ENCODE measurements around the gene STX4.

STX4 gene

DNA sequence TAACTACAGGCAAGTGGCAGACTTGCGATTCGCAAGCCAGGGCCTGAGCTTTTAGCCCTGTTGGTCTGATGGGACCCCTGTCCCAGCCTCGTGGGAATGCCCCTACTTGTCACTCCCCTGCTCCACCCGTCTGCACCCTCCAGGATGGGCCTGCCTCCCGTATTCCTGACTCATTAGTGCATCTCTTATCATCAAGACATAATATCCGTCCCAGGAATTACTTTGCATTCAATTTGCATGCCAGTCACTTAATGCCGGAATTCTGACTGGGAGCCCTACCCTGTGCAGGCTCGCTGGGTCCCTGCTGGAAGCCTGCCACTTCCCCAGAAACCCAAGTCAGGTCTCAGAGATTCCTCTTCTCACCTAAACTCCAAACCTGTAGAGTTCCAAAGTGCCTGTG is 52.1 kb downstream of the STX4 start:
- no peak for DNase-seq

DNA sequence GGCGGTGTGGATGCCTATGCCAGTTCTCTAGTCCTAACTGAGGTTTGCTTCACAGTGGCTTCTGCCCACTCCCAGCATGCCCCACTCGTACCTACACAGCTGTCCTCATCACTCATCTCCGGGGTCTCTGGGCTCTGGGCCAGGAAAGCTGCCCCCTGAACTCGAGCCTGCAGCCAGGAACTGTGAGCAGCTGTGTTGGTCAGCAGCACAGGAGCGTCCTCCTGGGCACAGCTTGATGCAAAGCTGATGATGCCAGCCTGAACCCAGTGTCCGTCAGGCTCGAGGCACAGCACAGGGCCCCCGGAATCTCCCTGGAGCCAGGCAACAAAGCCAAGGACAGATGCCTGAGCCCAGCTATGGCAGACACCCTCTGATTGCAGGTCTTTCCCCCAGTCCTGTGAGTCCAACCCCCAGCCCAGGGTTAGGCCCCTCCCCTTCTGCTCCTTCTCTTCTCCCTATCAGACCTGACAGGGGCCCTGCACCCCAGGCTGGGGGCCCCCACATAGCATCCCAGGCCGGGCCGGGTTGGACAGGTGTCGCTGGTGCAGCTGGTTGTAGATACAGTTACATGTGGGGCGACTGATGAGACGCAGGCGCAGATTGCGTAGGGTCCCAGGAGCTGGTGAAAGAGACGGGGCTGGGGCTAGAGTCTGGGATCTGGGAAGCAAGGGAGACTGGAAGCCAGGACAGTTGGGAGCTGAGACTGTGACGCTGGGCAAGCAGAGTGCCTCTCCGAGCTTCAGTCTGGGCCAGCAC is 52.7 kb downstream of the STX4 start:
- no peak for DNase-seq

DNA sequence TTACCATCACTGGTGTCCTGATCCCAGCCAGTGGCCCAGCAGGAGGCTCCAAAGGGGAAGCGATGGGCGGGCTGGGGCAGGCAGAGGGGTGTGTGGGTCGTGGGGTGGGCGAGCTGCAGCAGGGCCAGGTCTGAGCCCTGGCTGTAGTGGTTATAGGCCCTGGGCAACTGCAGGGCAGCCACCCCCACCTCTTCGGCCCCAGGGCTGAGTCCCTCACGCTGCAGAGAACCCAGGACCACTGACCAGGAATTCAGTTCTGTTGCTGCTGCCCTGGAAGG is 53.2 kb downstream of the STX4 start:
- no peak for DNase-seq

DNA sequence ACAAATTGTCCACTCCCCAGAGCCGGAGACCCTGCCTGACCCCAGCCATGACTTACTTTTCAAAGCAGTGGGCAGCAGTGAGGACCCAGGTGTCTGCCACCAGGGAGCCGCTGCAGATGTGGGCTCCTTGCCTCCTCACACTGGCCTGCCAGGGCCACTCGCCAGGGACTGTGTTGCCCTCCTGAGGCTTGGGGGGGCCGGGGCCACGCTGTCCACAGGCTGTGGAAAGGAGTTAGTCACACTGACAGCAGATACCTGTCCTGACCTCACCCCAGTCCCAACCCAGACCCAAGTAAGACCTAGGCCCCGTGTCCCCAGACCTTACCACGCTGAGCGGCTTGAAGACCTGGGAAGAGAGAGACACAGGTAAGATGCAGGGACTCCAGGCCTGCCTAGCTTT is 54.1 kb downstream of the STX4 start:
- DNase-seq: no peak

DNA sequence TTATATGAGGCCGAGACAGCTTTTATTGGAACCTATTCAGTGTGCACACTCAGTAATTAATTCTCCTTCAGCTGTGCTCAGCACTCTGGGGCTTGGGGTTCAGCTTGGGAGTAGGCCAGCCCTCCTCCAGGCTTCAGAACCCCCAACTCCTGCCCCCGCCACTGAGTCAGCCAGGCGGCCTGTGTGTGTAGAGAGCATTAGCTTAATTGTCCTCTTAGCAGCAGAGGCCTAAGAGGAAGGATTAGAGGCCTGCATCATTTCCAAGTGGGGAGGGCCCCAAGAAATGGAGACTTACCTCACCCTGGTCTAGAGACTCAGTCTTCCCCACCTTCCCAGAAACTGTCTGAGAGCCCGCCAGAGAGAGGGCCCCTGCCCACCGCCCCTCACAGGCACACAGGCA is 54.6 kb downstream of the STX4 start:
- DNase-seq: no peak

DNA sequence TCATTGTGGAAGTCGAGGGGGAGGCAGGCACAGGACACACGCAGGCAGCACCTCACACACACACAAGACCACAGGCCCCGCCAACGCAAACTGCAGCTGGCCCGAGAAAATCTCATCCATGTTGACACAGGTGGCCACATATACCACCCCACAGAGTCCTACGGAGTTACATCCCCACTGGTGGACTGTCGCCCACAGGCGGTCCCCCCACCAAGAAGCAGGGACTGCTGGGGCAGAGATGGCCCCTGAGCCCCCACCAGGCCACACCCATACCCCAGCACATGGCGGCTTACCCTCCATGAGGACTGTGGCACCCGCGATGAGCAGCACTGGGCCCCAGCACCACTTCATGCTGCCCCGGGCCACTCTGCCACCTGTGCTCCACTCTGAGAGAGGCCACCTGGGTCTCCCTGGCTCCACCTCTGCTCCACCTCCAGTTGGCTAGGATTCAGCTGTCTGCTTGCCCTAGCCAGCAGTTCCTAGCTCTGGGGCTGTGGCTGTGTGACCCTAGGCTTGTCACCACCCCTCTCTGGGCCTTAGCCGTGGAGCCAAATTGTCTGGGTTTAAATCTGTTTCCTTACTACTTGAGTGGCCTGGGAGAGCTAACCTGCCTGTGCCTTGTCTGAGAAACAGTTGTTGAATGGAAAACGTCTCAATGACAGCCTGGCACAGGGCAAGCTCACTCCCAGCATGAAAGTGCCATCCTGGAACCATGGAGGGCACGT is 55.3 kb downstream of the STX4 start, which contains the start of gene PRSS53:
PRSS53 (minus strand) TSS at position 485 of the 725 bp plus-strand sequence; CDS start at position 351, 134 bp downstream.
- no peak for DNase-seq

DNA sequence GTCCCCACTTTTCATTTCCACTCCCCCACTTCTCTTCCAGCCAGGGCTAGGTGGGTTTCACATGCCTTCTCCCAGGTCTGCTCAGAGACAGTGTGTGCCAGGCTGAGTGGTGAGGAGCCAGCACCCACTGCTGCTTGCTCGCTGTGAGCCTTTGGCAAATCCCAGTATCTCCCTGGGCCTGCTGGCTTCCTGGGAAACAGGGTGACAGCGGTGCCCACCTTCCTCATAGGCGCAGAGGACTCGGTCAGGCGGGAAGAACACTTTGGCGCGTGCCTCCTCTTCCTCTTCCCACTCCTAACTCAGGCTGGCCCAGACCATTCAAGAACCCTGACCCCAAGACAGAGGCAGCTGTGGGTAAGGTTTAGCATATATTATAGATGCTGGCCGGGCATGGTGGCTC is 55.8 kb downstream of the STX4 start:
- DNase-seq: no peak
